HG02970 (cell line): ENCODE results near the gene HOXA5.

Source experiments
- ATAC-seq: cut with Tn5 transposase; IDR thresholded peaks from one replicate; pipeline ENCODE4 v1.9.1; 2021; ENCODE audit warnings: mild to moderate bottlenecking, moderate library complexity, moderate number of reproducible peaks; ENCODE audit not compliant: unreplicated experiment, low FRiP score

HOXA5 gene

DNA sequence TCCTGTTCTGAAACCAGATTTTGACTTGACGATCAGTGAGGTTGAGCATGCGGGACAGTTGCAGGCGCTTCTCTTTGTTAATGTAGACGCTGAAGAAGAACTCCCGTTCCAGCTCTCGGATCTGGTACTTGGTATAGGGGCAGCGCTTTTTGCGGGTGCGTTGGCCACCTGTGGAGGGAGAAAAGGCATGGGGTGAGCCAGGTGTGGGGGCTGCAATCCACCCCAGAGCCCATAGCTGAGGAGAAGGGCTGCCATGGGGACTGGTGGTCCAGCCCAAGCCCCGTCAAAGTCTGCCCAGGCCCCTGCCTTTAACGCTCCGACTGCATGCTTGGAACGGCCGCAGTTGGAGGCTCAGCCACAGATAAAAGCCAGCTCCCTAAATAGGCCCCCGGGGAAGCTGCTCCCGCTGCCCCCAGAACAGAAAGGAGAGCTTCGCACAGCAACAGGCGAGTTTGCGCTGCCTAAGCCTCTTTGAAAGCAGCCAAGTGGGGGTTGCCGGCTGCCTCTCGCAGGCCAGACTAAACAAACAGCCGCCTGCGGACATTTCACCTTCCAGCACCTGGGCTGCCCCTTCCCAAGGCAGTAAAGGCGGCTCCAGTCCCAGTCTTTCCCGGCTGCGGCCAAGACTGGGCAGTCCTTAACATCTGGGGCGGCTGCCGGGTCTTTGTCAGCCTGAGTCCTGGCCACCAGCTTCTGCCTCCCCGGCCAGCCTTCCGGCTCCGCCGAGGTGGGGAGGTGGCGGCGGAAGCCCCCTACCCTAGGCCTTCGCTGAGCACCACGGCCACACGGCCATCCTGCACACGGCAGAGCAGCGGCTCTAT is 39.6 kb upstream of the HOXA5 start:
- ATAC-seq: no peak

DNA sequence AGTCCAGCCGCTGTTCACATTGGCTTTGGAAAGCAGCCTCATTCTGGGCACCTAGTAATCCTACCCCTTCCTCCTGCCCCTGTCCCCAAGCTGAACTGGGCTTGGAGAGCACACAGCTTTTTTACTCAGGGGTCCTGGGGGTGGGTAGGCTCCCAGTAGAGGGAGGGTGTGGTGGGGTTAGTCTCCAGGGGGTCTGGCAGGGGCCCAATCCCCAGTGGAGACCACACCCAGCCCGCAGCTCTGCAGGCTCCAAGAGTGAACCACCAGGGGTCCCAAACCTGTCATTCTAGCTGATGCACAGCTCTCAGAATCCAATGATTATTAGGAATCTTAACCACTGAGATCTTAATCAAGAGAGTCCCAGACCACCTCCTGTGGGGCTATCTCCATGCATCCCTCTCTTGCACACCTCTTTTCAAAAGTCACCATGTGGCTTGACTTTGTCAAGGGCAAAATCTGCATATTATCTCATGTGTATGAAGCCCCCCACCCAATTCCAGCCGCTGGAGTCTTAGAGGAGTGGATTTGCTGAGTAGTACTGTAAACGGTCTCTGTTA is 38.9 kb upstream of the HOXA5 start:
- ATAC-seq: no peak

DNA sequence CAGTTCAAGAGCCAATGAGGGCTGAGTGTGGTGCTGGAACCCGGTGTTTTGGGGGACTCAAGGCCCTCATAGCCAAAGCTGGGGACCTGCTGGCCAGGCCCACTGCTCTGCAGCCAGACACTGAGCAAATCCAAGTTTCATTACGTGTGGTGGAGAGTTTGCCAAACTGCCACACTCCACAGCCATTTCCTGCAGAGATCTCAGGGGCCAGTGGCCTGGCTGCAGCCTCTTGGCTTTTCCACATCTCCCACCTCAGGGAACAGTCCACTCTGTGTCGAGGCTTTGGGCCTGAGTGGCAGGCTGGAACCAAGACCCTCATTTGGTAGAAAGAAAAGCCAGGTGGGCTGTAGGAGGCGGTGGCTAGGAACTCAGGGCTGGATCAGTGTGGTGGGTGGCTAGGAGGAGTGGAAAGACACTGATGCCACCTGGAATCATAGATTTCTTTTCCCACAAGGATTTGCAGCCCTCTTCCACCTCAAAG is 38.4 kb upstream of the HOXA5 start:
- ATAC-seq: no peak

DNA sequence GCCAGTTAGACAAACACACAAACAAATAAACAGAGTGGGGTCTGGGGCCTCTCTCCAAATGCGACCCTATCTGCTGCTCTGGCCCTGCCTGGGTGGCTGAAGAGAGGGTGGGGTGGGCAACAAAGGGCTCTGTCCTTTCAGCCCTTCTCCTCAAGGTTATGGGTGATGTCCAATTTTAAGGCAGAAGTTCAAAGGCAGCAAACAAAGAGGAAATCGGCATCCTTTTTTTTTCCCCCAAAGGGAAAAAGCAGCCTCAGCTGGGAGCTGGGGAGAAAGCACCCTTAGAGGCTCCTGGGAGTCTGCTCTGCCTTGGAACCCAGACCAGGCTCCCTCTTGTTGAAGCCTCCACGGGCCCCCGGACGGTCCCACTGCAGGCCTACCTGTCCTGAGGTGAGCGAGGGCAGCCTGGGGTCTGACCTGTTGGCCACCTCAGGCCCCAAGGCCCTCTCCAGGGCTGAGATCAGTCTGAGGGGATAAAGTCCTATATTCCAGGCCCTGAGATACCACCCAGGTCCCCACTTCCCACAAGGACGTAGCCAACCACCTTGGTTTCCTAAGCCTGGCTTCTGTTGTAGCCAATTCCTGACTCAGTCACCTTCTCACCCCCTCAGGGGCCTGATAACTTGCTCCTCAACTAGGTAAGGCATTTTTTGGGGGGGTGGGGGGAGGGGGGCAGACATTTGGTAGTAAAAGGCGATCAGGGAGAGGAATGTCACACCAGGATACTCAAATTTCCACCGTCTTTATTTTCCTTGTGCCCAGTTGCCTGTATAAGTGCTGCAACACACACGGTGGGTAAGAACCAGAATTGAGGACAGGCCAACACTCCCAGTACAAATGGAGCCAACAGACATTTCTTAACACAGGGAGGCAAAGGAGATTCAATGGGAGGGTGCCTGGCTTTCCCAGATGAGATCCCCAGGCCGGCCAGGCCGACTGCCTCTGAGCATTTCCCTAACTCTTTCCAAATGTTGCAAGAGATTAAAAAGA is 37.2 kb upstream of the HOXA5 start:
- no peak for ATAC-seq

DNA sequence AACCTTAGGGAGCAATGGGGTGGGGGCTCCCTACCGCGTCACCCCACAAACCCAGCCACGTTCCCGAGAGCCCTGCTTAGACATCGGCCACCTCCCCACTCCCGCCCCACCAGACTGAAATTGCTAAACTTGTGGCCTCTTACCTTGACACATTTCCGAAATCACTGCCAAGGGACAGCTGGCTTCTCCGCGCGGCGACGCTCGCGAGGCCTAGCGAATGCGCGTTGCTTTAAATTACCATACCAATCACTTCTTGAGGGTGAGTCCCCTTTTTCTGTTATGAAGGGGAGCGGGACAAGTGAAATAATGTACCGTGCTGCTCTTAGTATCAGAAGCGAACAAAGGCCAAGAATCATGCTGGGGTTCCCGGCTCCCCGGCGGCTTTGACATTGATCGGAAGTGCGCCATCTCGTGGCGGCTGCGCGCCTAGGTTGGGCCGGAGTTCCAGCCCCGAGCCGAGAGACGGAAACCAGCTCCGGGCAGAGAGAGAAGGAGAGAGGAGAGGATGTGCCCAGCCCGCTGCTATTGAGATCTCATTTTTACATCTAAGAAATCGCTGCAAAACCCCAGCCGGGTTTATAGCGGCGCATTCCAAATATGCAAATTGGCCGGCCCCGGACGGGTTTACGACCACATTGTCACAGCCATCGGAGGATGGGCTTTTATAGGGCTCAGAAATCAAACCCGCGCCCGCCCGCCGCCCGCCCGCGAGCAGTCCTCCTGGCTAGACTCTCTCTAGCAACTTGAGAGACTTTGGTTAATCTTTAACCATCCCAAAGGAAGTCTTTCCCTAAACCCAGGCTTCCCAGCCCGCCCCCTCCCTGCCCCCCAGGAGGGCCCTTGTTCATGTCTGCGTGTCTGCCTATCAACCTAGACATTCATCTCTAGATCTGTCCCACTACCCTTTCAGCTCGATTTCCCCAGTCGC is 36.3 kb upstream of the HOXA5 start:
- ATAC-seq: no peak

DNA sequence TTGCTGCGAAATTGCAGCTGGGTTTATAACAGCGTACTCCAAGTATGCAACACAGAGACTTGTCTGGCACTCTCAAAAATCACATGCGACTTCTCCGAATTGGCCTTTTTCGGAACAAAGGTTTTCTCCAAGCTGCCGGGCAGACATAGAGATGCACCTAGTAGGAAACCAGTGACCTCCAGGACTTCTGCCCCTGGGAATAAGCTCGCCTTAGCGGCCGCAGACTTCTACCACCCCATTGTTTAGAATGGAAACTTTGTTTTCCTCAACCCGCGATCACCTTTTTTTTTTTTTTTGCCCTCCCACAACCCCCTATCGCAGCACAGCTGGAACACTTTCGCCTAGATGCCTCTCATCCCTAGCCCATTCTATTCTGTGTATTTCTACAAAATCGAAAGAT is 35.5 kb upstream of the HOXA5 start:
- ATAC-seq: no peak

DNA sequence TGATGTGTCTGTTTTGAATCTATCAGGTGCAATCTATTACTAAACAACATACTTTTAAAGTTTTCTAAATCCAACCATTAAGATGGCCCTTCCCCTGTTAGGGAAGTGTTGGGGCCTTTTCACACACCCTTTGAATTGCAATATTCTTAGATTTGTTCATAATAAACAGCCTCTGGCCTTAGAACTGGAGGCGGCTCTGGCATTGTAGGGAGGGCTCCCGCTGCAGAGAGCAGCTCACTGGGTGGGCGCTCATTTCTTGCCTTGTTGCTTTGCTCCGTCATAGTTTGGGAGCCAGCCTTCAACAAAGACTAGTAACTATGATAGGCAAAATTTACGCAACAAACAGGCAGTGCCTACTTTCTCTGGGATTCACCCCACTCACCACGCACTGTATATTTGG is 34.9 kb upstream of the HOXA5 start:
- no peak for ATAC-seq

DNA sequence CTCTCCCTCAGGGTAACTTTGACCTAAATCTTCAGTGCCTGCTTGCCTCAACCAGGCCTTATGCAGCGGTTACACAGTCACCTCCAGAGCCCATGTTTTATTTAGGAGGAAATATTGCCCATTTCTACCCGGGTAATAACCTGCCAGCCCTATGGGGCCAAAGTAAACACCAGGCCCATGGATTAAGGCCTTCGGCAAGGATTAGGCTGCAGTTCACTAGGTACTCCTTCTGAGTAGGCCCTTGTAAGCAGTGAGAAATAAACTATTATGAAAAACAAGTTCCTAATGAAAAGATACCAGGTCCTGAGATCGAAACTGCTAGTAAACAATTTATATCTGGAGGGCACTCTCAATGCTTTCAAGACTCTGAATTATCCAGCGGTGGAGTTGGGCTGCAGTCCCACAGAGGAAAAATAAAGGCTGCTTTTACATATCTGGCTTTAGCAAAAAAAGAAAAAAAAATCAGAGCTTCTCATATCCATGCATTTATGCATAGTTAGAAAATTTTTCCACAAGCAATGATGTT is 34.4 kb upstream of the HOXA5 start:
- ATAC-seq: no peak

DNA sequence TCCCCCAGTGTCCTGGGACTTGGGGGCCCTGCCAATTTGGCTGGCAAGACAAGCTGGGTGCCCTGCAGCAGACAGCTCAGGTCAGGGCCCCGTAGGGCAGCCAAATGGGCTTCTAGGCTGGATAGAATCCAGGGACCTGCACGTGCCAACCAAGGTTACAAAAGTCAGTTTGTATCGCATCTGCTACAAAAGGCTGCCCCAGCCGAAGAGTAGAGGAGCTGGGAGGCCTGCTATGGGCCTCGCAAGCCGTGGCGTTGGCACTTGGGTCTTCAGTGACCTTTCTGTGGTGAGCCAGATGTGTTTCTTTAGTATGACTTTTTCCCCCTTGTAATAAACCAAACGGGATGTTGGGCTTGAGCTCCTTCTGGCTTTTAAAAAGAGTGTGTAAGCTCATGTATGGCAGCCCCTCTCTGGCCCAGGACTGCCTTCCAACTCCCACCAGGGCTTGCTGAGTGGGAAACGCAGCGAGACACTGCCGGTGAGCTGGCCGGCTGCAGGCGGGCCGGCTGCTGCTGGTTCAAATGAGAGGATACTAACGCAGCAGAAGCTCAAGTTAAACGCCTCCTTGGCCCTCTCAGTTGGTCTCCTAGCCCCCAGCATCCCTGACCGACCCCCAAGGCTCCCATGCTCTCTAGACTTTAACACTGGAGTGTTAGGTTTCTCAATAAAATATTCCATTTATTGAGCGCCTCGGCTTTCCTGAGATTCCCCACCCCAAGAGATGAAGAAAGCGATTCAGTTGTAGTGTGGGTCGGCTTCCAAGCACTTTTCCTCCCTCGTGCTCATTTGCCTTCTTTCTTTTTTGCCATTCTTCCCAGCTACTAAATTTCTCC is 33.7 kb upstream of the HOXA5 start:
- no peak for ATAC-seq

DNA sequence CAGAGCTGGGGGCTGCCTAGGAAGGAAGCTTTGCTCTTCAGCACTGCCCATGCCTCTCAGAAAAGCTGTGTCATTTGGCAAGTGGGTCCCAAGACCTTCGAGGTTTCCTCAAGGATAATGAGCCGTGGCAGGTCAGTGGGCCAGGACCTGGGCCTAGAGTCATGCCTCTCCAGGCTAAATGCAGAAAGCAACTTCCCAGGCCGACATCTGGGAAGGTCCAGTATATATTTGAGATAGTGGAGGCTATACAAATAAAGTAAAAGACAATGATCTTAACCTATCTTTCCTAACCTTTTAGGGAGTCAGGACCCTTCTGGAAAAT is 33.0 kb upstream of the HOXA5 start:
- no peak for ATAC-seq

DNA sequence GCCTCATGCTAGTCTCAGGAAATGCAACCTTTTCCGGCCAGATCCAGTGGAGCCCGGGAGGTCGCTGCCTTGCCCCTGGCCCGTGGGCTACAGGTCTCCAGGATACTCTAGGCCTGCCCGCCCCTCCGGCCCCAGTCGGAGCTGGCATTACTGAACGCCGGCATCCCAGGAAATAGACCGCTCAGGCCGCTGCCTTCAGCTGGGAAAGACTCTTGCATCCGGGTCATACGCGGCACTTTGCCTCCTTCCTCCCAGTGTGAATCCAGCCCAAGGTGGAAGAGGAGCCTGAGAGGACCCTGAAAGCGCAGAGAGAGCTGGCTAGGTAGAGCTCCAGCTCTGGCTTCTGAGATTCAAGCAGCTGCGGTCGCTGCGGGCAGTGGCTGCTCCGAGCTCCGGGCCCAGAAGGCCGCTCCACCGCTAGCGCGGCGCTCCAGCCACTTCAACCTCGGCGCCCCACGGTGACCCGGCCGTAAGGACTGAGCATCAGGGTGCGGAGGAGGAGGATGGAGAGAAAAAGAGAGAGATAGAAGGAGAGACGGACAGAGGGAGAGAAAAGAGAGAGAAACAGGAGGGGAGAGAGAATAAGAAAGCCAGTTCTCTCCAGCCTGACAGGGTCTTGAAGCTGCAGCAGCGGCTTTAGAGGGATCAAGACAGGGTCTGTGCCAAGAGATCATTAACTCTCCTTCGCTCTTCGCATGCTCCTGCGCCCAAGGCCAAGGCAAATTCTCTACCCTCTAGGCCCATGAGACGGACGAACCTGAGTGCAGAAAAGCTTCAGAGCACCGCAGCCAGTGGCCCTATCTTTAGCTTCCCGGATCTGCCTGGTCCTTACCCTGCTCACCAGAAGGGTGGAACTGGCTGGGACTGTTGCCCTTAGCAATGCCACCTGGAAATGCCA is 32.4 kb upstream of the HOXA5 start:
- ATAC-seq: no peak

DNA sequence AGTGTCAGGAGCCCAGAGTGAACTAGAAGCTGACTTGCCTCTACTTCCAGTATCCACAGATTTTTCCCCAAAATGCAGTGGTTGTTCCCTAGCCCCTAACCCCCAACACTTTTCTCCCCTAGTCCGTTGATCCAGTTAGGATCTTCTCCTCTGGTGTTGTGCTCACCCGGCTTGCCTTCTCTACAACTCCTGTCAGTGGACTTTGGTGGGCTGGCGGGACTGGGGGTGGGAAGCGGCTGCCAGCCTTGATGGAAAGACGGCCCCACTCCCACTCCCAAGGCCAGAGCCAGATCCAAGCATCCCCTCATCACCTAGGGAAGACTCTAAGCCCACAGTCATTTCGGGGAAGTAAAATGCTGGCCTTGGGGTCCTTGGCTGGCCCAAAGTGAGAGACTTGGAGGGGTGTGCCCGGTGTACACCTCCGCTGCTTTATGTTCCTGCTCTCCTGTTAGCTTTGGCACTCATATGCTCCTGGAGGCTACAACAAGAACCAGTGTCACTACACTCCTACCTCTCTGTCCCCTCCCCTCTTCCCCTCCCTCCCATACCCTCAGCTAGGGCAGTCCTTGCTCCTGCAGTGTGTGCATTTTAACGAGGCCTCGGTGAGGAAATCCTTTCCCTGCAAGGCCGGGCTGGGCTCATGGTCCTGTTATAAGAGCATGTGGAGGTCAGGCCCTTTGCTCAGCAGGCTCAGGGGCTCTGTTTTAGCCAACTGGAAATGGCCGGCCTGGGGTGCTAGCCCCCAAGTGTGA is 31.6 kb upstream of the HOXA5 start:
- no peak for ATAC-seq

DNA sequence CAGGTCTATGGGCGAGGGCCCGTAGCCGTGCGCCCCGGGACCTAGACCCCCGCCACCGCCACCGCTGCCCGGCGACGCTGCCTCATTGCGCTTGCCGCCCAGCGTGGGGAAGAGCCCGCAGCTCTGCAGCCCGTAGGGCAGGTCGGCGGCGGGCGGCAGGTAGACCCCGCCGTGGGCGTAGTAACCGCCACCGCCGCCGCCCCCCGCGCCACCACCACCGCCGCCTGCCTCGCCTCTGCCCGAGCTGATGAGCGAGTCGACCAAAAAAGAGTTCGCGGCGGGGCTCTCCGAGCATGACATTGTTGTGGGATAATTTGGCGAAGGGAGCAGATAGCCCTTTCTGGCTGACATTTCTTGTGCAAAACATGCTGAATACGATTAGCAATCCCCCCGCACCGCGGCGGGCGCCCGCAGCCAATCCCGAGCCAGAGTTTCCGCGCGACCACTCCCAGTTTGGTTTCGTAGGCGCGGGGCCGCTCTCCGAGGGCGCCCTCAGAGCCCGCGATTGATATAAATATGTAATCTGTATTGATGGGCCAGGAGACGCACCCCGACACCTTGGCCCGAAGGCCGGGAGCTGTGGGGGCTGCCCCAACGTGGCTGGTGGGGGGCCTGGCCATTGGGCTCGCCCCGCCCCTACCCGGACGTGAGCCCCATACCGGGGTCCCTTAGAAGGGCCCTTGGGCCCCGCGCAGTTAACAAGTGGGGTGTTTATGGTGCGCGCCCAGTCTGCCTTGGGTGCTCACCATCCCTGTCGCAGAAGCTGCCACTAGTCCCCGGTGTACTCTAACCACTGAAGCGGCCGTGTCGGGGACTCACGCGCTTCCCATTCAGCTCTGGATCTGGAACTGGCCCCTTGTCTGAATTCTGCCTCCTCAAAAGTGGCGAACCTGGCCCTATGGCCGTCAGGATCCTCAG is 30.7 kb upstream of the HOXA5 start, which contains the start of gene HOXA10:
Gene HOXA10 (minus strand): TSS at position 365 of the 918 bp plus-strand sequence. CDS start 14 bp downstream, at position 351.
- no peak for ATAC-seq

DNA sequence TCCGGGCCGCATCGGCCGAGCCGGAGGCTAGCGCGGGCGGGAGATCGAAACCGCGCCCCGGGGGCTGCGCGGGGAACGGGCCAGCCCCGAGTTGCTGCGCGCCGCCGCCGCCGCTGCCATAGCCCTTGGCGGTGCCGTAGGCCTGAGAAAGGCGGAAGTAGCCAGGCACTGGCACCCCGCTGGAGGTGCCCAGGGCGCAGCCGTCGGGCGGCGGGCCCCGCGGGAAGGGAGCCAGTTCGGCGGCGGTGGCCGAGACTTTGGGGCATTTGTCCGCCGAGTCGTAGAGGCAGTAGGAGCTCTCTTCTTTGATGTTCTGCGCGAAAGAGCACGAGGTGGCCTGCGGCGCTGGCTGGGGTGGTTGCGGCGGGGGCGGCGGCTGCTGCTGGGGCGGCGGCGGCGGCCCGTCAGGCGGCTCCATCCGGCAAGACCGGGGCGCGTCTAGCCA is 30.1 kb upstream of the HOXA5 start:
- no peak for ATAC-seq

DNA sequence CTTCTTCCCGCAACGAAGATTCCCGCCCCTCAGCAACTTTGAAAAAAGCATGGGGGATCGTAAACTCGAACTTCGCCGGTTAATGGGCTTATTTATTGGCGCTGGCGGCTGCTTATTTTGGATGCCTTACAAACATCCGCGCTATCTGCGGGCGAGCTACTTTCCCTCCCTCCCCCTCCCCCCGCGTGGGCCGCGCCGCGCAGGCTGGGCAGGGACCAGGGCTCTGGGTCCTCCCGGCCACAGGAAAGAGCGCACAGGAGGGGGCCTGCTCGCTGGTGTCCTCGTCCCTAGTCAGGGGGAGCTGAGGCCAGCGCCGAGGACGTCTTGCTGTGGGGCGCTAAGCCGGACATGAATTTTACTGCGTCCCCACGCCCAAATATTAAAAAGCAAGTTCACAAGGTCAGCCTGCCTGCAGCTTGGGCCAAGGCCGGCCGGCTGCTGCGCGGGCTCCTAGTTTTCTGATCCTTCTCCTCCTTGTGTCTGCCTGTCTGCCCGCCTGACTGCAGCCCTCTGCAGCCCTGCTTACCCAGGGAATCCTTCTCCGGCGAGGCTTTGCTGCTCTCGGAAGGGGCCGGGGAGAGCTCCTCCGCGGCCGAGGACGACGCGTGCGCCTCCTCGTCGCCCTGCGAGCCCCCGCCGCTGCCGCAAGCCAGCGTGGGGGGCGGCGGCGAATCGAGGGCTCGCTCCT is 29.5 kb upstream of the HOXA5 start:
- no peak for ATAC-seq
